Daoy (cell line): ENCODE results near the gene RNLS. TPM values are rescaled to one million over a fixed set of nuclear protein-coding genes. Genes with fewer than 3 reads are reported as not detected.
"Not testable (repeated sequence)": the region's sequence is repeated elsewhere in the genome, so short reads cannot be mapped to it uniquely, and the experiment has no call there.

Source experiments
- DNase-seq: peaks from one replicate; pipeline ENCODE4 v3.0.0-alpha.2; 2015; ENCODE audit warnings: low read depth
- total RNA-seq: library from RNA; depleted of rRNA; stranded (reverse); fragments of >200 nt; shearing (Covaris generic); gene quantifications from 2 replicates; pipeline ENCODE4 v1.2.3, GENCODE V29; 2014

RNLS gene
- total RNA-seq, 1 experiment from 2014 or later: 13.9 TPM

- no peak for DNase-seq
Measured at GRCh38 chr10:88523739-88524400, 59.2 kb downstream of the RNLS start.

DNA sequence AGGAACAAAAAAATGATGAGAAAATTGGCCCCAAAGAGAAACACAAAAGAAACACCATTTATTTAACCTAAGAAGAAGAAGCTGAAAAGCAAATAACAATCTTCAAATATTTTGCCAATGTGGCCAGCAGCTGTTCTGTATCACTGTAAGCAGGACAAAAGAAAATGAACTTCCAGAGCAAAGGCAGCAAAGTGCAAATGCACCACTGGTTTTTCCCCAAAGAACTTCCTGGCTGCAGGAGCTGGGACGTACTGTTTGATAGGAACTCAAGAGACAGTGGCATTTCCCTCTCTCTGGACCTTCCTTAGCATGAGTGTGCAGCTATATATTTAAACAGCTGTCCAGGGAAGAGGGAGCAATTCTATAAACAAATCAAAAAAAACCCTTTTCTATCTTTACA is 60.4 kb downstream of the RNLS start:
- DNase-seq: no peak

DNA sequence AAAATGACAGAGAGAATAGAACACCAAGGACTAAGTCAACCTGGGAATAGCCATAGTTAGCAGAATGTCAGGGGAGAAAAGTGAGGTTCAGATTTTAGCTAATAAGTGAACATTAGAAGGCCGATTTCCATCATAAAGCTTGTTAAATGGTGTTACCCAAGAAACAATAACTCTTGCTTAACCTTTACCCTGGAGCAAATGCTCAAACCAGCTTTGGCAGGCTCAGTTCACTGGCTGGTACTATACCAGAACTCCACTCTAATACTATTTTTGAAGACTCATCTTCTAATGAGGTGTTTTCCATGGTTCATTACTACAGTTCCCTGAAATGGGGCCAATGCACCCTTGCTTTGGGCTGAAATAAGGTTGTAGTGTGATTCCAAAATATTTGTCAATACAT is 61.3 kb downstream of the RNLS start:
- DNase-seq: no peak

DNA sequence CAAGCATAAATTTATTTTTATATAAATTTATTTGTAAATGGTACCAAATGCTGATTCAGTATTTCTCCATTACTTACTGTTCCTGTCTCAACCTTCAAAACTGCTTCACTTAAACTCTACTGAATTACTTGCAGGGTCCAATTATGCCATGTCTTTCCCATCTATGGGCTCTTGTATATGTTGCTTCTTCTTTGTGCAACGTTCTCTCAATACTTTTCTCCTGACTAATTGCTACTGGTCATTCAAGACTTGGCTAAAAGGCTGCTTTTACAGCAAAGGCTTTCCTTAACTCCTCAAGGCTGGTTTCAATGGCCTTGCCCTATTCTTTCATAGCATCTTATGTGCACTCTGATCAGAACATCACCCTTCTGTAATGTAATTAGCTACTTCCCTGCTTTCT is 67.9 kb downstream of the RNLS start:
- DNase-seq: no peak

- no peak for DNase-seq
Measured at GRCh38 chr10:88512599-88512998, 70.5 kb downstream of the RNLS start.

GRCh38 chr10:88508796-88509195 is 74.3 kb downstream of the RNLS start:
- DNase-seq: no peak

GRCh38 chr10:88507826-88508453 is 75.2 kb downstream of the RNLS start:
- DNase-seq: no peak

DNA sequence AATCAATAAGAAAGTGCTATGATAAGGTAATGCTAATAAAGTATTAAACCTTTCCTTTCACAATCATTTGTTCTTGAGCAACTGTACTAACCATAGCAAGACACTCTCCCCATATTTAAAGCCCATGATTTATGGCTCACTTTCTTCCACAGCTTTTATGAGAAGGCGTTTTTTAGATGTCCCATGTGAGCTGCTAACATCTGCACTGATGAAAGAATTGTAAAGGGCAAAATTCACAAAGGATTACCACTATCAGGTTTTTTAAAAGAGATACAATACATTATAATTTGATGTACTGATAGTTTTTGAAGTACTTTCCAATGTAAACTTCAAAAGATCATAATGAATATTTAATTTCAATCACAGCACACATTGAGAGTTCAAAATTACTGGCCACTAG is 75.7 kb downstream of the RNLS start:
- DNase-seq: no peak

- DNase-seq: no peak
Measured at GRCh38 chr10:88505680-88506215, 77.4 kb downstream of the RNLS start.

DNA sequence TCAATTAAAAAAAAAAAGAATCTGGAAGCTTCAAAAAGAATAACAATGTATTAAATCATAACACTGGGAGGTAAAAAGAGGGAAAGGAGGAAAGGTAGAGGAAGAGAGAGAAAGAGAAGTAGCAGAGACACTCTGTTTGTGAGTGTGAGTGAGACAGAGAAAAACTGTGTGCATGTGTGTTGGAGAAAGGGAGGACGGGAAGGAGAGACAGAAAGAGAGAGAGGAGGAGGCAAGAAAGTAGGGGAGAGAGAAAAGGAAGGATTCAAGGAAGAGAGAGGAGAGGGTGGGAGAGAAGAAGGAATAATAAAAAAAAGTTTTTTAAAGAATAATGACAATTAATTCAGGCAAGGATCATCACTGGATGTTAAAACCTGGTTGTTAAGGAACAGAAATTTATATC is 77.9 kb downstream of the RNLS start:
- no peak for DNase-seq

GRCh38 chr10:88500656-88501055 is 82.5 kb downstream of the RNLS start:
- no peak for DNase-seq

GRCh38 chr10:88499569-88500470 is 83.3 kb downstream of the RNLS start:
- peak; percentile 1 for DNase-seq

- no peak for DNase-seq
Measured at GRCh38 chr10:88497913-88498312, 85.2 kb downstream of the RNLS start.

DNA sequence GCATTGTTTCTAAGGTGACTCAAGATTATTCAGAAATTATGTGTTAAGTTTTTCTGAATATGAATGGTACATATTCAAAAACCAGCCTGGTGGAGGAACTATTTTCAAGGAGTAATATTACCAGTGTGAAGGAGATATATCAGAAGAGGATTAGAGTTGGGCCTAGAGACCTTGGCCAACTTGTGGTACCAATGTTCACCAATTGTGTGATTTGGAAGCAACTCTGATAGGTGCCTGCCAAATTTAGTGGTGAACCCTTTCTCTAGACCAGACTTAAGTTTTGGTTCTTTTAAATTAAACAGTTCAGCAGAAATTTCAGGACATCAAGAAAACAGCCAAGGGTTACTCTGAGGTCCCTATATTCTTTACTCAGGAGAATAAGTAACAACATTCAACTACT is 88.6 kb downstream of the RNLS start:
- no peak for DNase-seq

GRCh38 chr10:88493691-88494483 is 89.2 kb downstream of the RNLS start:
- DNase-seq: no peak

DNA sequence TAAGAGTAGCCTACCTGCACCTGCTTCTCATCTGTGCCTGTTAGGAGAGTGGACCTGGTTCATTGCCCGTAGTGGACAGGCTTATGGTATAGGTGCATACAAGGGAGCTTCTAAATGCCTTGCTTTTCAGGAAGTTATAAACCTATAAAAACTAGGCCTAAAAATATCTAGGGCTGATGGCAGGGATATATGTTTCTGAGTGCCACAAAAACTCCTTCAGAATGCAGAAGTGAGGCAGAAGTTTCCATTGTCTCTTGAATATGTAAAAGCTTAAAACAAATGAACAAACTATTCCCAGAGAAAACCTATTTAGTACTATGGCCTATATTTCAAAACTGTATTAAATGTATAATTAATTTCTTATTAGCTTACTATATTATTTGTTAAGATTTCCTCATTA is 91.8 kb downstream of the RNLS start:
- no peak for DNase-seq

DNA sequence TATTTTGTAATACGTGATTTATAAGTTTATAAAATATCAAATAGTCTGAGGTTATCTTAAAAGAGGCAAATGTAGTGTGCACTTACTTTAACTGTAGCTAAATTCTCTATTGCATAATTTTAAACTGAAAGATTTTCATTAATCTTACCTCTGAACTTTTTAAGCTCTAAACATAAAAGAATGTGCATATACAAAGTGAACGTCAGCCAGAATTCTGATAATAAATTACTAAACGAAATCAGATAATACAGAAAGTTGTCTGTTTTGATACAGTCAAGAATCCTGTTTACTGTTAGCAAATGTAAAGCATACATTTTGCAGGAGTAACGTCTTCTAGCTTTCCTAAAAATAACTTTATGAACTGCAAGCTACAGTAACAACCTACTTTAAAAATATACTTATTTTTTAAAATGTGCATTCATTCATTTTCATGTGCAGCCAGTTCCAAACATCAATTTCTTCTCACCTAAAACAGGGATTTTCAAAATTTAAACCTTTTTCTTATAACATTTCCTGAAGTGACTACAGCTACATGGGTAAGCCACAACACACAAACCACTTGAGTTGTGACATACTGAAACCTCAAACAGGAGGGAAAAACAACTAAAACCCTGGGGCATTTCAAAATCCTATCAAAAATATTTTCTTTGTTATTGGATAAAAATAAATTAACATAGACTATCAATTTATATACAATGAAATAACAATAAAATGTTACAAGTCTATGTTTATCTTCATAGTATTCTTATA is 92.7 kb downstream of the RNLS start:
- no peak for DNase-seq

DNA sequence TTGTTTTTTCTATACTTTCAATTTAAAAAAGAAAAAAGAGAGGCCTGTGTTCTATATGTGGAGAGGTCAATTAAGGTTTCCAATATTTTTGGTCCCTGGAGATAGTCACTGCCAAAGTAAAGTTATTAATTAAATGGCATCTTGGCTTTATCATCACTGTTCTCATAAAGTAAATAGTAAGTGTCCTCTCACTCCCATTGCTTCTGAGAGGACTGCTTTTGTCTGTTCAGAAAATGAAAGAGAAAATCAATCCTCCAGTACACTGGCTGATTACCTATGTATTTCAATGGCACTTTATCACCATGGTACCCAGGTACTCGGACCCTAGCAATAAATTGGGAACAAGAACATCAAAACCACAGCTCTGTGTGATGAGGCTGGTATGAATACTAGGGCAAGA is 94.0 kb downstream of the RNLS start:
- no peak for DNase-seq

DNA sequence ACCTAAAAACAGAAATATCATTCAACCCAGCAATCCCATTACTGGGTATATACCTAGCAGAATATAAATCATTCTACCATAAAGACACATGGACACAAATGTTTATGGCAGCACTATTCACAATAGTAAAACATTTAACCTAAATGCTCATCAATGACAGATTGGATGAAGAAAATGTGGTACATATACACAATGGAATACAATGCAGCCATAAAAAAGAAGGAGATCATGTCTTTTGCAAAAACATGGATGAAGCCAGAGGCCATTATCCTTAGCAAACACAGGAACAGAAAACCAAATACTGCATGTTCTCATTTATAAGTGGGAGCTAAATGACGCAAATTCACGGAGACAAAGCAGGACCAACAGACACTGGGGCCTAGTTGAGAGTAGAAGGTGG is 96.3 kb downstream of the RNLS start:
- DNase-seq: not testable (repeated sequence)

- no peak for DNase-seq
Measured at GRCh38 chr10:88482220-88482619, 100.9 kb downstream of the RNLS start.

DNA sequence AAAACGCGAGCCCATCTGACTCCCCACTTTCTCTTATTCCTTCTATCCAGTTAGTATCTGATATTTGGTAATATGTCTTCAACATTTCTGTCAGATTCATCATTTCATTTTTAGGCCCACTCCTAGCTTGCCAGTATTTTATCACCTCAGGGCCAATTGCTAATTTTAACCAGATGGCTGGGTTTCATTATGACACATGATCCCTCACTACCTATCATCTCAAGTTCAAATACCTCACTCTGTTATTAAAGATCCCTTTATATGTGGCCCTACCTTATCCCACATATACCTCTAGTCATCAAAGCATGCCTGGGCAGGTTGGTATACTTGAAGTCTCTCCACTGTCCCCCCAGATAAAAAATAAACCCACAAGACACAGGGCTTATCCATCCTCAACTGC is 104.9 kb downstream of the RNLS start:
- DNase-seq: no peak
